ENCODE results near the gene PAWR. TPM values are rescaled to one million over a fixed set of nuclear protein-coding genes. Genes with fewer than 3 reads are reported as not detected.

PAWR gene
- total RNA-seq, 6 experiments from 2014 or later, result 55.2 to 89.4 (median 70.5) TPM

- Mint-ChIP-seq H3K4me1 (ENCODE audit: low read depth) (peaks cover 68% of the 10 kb centered on the region), H3K27me3 (ENCODE audit: insufficient read depth) (no peaks in the 10 kb centered on the region), H3K36me3 (ENCODE audit: low read depth) (peaks cover 36% of the 10 kb centered on the region), H3K4me3 (no peak overlapping the region), H3K27ac (no peak overlapping the region), H3K9me3 (peaks cover 16% of the 10 kb centered on the region)
- no peak for TF ChIP-seq CTCF (IDR thresholded peaks at IDR 0.05)
- no peak for DNase-seq
Observed at GRCh38 chr12:79678306-79678705, 12.5 kb downstream of the PAWR start.

GRCh38 chr12:79677672-79678071 is 13.1 kb downstream of the PAWR start:
- Mint-ChIP-seq H3K4me3 (no peak overlapping the region), H3K9me3 (peaks cover 17% of the 10 kb centered on the region), H3K27me3 (ENCODE audit: insufficient read depth) (no peaks in the 10 kb centered on the region), H3K27ac (no peak overlapping the region), H3K36me3 (ENCODE audit: low read depth) (peaks cover 37% of the 10 kb centered on the region), H3K4me1 (ENCODE audit: low read depth) (peaks cover 63% of the 10 kb centered on the region)
- no peak for TF ChIP-seq CTCF (IDR thresholded peaks at IDR 0.05)
- no peak for DNase-seq

- Mint-ChIP-seq H3K9me3 (peaks cover 17% of the 10 kb centered on the region), H3K36me3 (ENCODE audit: low read depth) (peaks cover 43% of the 10 kb centered on the region), H3K27ac (no peak overlapping the region), H3K4me3 (no peak overlapping the region), H3K4me1 (ENCODE audit: low read depth) (peaks cover 61% of the 10 kb centered on the region), H3K27me3 (ENCODE audit: insufficient read depth) (no peaks in the 10 kb centered on the region)
- no peak for TF ChIP-seq CTCF (IDR thresholded peaks at IDR 0.05)
- DNase-seq, result no peak
Observed at GRCh38 chr12:79676579-79676978, 14.2 kb downstream of the PAWR start.

GRCh38 chr12:79674629-79675028 is 16.1 kb downstream of the PAWR start:
- no peak for TF ChIP-seq CTCF (IDR thresholded peaks at IDR 0.05)
- no peak overlapping the region for H3K4me3 Mint-ChIP-seq

GRCh38 chr12:79673354-79673753 is 17.4 kb downstream of the PAWR start:
- H3K27me3 Mint-ChIP-seq (ENCODE audit: insufficient read depth), result no peaks in the 10 kb centered on the region
- DNase-seq, result no peak
- peaks cover 39% of the 10 kb centered on the region for H3K36me3 Mint-ChIP-seq (ENCODE audit: low read depth)
- no peak for TF ChIP-seq CTCF (IDR thresholded peaks at IDR 0.05)
- H3K9me3 Mint-ChIP-seq, result peaks cover 17% of the 10 kb centered on the region
- H3K4me1 Mint-ChIP-seq (ENCODE audit: low read depth), result peaks cover 53% of the 10 kb centered on the region
- H3K27ac Mint-ChIP-seq, result no peak overlapping the region
- no peak overlapping the region for H3K4me3 Mint-ChIP-seq

More at GRCh38 chr12:79674629-79675028, 16.1 kb downstream of the PAWR start:
- Mint-ChIP-seq H3K4me1 (ENCODE audit: low read depth) (peaks cover 52% of the 10 kb centered on the region), H3K36me3 (ENCODE audit: low read depth) (peaks cover 34% of the 10 kb centered on the region), H3K27me3 (ENCODE audit: insufficient read depth) (no peaks in the 10 kb centered on the region), H3K27ac (peak overlapping the region; percentile 64), H3K9me3 (peaks cover 17% of the 10 kb centered on the region)
- DNase-seq, result peak; percentile 70

GRCh38 chr12:79668113-79668512 is 22.7 kb downstream of the PAWR start:
- Mint-ChIP-seq H3K4me1 (ENCODE audit: low read depth) (peaks cover 36% of the 10 kb centered on the region), H3K27ac (no peak overlapping the region), H3K36me3 (ENCODE audit: low read depth) (peaks cover 21% of the 10 kb centered on the region), H3K4me3 (no peak overlapping the region), H3K27me3 (ENCODE audit: insufficient read depth) (no peaks in the 10 kb centered on the region; the same call in 1 of the 2 replicates), H3K9me3 (no peaks in the 10 kb centered on the region)
- no peak for TF ChIP-seq CTCF (IDR thresholded peaks at IDR 0.05)
- no peak for DNase-seq
